OCI-LY7 (cell line): Measurements from ENCODE around the gene TMEM50B.
"Not testable (repeated sequence)": the region's sequence is repeated elsewhere in the genome, so short reads cannot be mapped to it uniquely, and the experiment has no call there.

ENCODE experiments used
- CTCF ChIP-seq: fragments of 200-600 bp; sonication (generic); conservative IDR thresholded peaks from 2 replicates; pipeline ENCODE4 v1.5.1; 2014; ENCODE audit warnings: mild to moderate bottlenecking, antibody characterized with exemption, low read length, moderate library complexity, mixed read lengths
- EZH2phosphoT487 ChIP-seq: fragments of 200-600 bp; sonication (generic); IDR thresholded peaks from 2 replicates; pipeline ENCODE4 v1.6.1; 2018; ENCODE audit warnings: low read depth, borderline replicate concordance, mild to moderate bottlenecking, mixed run types, antibody characterized with exemption, low read length, moderate library complexity, mixed read lengths

GRCh38 chr21:33469183-33469582, 10.6 kb downstream of the TMEM50B start:
- not testable (repeated sequence) for TF ChIP-seq CTCF, EZH2phosphoT487
